ENCODE results near the gene CDK5R2.

The CDK5R2 gene

GRCh38 chr2:219010162-219010756 is 50.8 kb downstream of the CDK5R2 start:
- DNase-seq: no peak

DNA sequence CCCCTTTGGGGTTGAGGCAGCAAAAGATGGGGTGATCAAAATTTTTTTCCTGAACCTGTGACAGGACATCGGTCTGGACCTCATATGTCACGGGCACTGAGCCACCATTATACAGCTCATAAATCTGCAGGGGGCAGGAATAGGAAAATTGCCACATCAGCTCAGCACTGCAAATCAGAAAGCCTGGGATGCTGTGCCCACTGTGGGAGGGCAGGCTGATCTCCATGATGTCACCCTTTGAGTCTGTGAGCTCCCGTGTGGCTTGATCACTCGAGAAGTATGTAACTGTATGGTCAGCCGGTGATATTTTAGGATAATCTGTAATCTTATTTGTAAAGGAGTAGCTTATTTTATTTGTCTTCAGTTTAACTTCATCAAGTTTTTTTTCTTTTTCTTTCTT is 51.4 kb downstream of the CDK5R2 start:
- DNase-seq: no peak

All from activated CD8-positive, alpha-beta memory T cell treated with anti-CD3 and anti-CD28 coated beads, Interleukin-2, amount 50 U/mL, for 4 hours (primary cell).